SK-N-MC (cell line): ENCODE data around the gene PRKN.

Experiments used
- DNase-seq: peaks from one replicate; pipeline ENCODE4 v3.0.0-alpha.2; 2011; ENCODE audit warnings: low read depth, low spot score
- H3K27ac ChIP-seq: fragments of 200-600 bp; sonication (generic); 2 replicates; pipeline ENCODE4 v1.5.1; 2016; ENCODE audit warnings: mixed run types
- H3K36me3 ChIP-seq: fragments of 200-600 bp; sonication (generic); 2 replicates; pipeline ENCODE4 v1.6.1; 2017; ENCODE audit warnings: antibody characterized with exemption, low read length, mixed read lengths; ENCODE audit not compliant: insufficient read depth
- H3K4me3 ChIP-seq: fragments of 200-600 bp; sonication (generic); 2 replicates; pipeline ENCODE4 v1.5.1; 2016
- H3K9ac ChIP-seq: fragments of 200-600 bp; sonication (generic); 2 replicates; pipeline ENCODE4 v1.8.0; 2017; ENCODE audit warnings: mixed run types, mixed read lengths; ENCODE audit not compliant: insufficient read length
- H3K9me3 ChIP-seq: fragments of 200-600 bp; sonication (generic); 2 replicates; pipeline ENCODE4 v1.6.1; 2017; ENCODE audit warnings: low read depth, mild to moderate bottlenecking, antibody characterized with exemption, low read length, moderate library complexity, mixed read lengths
- EZH2 ChIP-seq: fragments of 200-600 bp; sonication (generic); IDR thresholded peaks from one replicate; pipeline ENCODE4 v1.6.1; 2017; ENCODE audit warnings: antibody characterized with exemption
- FOXP2 ChIP-seq: optimal IDR thresholded peaks from 2 replicates; pipeline ENCODE3; 2011; ENCODE audit warnings: mild to moderate bottlenecking, moderate library complexity; ENCODE audit not compliant: insufficient read depth; ENCODE audit errors: extremely low read length, control extremely low read depth
- POLR2AphosphoS5 ChIP-seq: IDR thresholded peaks from 2 replicates; pipeline ENCODE4 v1.6.1; 2012; ENCODE audit warnings: mild to moderate bottlenecking, low read depth, low read length, borderline replicate concordance

Gene PRKN

DNA sequence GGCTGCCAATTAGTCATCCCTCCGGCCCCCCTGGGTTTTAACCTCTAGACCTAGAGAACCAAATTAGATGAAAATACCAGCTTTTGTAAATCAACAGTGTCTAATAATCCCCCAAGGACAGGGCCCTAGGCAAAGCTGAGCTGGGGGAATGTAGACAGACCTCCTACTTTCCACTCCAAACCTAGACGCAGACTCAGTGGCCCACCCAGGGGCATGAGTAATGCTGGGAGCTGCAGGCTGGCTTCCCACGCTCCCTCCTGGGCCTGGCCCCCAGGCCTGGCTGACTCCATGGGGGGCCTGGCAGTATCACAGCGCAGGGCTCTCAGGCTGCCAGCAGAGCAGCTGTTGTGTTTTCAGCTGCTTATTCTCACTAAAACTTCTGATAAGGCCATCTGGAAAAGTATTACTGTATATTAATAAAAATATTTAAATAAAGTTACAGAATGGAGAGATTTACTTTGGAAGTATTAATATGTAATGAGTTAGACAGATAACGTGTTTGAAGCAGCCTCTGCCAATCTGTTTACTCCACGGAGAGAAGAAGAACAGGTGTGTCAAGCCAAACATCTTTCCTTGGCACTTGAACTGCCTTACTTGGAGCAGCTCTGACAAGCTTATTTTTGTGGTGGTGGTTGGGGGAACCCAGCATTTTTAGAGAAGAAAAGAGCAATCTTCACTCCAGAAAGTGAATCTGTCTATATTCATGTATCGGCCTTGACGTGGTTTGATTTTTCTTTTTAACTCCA lies 1309.7 kb downstream of the PRKN start:
- peak overlapping the region; percentile 25; the same call in 1 of the 2 replicates for H3K4me3 ChIP-seq
- peak; percentile 73 for DNase-seq

GRCh38 chr6:161415302-161415855 lies 1312.2 kb downstream of the PRKN start:
- DNase-seq: no peak
- Histone ChIP-seq H3K9ac (no peak overlapping the region), H3K36me3 (no peaks in the 10 kb centered on the region), H3K27ac (no peak overlapping the region), H3K4me3 (no peak overlapping the region), H3K9me3 (no peaks in the 10 kb centered on the region)
- no peak for TF ChIP-seq EZH2
- TF ChIP-seq POLR2AphosphoS5: no peak
- no peak for TF ChIP-seq FOXP2

More for the DNA sequence above, 1309.7 kb downstream of the PRKN start:
- H3K36me3 ChIP-seq: no peaks in the 10 kb centered on the region
- TF ChIP-seq FOXP2: no peak
- peak; percentile 32; the same call in 1 of the 2 replicates for TF ChIP-seq POLR2AphosphoS5
- peak overlapping the region; percentile 48; the same call in 1 of the 2 replicates for H3K27ac ChIP-seq
- H3K9ac ChIP-seq: no peak overlapping the region
- H3K9me3 ChIP-seq: no peaks in the 10 kb centered on the region

DNA sequence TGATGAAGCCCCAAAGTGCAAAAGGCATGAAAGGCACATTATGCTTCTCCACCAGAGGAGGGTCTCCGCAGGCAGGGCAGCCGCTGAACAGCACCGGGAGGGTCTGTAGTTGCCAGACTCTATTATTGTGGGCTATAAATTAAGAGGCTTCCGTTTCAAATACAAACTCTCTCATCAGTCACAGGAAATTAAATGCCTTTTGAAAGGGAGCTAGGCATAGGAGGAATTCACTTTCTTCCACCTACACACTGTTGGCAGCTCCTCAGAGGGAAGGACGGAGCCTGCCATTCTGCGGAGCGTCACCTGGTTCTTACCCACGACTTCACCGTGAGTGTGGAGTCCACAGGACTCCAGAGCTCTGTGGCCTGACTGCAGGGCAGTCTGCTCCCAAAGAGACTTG lies 1312.9 kb downstream of the PRKN start:
- no peak overlapping the region for H3K27ac ChIP-seq
- H3K9me3 ChIP-seq: no peaks in the 10 kb centered on the region
- H3K4me3 ChIP-seq: no peak overlapping the region
- H3K9ac ChIP-seq: no peak overlapping the region
- H3K36me3 ChIP-seq: no peaks in the 10 kb centered on the region
- DNase-seq: no peak
- TF ChIP-seq EZH2 (no peak), FOXP2 (no peak), POLR2AphosphoS5 (no peak)

DNA sequence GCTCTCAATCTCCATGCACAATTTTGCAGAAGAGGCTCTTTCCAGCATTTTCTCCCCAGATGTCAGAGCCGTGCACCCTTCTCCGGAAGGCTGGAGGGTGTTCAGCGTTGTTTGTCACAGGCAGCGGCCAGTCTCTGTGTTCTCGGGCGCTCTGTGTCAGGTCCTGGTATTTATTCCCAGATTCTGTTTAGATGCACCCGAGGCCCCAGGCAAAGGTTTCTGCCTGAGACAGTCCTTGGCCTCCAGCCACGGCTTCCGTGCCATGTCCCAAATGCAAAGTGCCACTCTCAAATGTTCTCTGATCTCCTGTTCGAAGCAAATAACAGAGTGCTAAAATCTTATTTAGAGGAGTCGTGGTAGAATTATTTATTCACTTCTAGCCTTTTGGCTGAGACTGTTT lies 1313.4 kb downstream of the PRKN start:
- TF ChIP-seq FOXP2: no peak
- no peak for TF ChIP-seq POLR2AphosphoS5
- no peak for TF ChIP-seq EZH2
- Histone ChIP-seq H3K4me3 (no peak overlapping the region), H3K36me3 (no peaks in the 10 kb centered on the region), H3K27ac (no peak overlapping the region), H3K9ac (no peak overlapping the region), H3K9me3 (no peaks in the 10 kb centered on the region)
- DNase-seq: no peak

DNA sequence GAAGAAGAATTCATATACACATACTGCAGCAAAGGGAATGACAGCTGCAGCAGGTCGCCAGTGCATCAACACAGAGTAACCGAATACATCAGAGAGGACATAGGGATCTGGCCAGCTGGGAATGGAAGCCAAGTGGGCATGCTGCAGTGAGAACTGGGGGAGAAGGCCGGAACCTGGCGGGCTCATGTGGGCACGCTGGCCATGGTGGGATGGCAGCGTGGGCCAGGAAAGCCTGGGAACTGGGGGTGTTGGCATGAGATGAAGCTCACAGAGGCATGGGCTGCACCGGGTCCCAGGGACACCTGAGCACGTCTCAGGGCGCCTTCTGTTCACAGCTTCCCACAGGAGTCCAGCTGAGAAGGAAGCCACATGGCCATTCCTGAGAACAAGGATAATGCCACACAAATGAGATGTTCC lies 1314.2 kb downstream of the PRKN start:
- Histone ChIP-seq H3K9me3 (no peaks in the 10 kb centered on the region), H3K4me3 (no peak overlapping the region), H3K27ac (no peak overlapping the region), H3K9ac (no peak overlapping the region), H3K36me3 (no peaks in the 10 kb centered on the region)
- no peak for DNase-seq
- TF ChIP-seq EZH2 (no peak), POLR2AphosphoS5 (no peak), FOXP2 (no peak)

DNA sequence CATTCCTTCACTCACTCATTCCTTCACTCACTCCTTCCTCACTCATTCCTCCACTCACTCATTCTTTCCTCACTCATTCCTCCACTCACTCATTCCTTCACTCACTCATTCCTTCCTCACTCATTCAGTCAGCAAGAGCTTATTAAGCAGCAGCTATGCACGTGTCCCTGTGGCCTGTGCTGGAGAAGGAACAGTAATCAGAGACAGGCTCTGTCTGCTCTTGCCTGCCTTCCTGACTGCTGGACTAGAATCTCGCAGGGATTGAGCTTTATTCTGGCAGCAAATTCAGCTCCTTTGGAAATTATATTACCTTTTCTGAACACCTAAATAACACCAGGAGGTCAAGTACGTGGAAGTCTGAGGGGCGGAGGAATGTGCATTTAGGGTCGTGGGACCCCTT lies 1314.8 kb downstream of the PRKN start:
- H3K9me3 ChIP-seq: no peaks in the 10 kb centered on the region
- no peaks in the 10 kb centered on the region for H3K36me3 ChIP-seq
- no peak overlapping the region for H3K4me3 ChIP-seq
- H3K9ac ChIP-seq: no peak overlapping the region
- DNase-seq: no peak
- H3K27ac ChIP-seq: no peak overlapping the region
- TF ChIP-seq EZH2 (no peak), FOXP2 (no peak), POLR2AphosphoS5 (no peak)

DNA sequence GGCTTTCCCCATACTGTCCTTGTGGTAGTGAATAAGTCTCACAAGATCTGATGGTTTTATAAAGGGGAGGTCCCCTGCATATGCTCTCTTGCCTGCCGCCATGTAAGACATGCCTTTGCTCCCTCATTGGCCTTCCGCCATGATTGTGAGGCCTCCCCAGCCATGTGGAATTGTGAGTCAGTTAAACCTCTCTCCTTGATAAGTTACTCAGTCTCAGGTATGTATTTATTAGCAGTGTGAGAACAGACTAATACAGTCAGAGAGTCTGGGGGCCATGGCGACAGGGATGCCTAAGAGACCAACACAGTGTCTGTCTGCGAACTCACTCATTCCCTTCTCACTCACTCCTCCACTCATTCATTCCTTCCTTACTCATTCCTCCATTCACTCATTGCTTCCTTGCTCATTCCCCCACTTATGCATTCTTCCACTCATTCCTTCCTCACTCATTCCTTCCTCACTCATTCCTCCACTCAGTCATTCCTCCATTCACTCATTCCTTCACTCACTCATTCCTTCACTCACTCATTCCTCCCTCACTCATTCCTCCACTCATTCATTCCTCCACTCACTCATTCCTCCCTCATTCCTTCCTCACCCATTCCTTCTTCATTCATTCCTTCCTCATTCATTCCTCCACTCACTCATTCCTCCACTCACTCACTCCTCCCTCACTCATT lies 1316.2 kb downstream of the PRKN start:
- Histone ChIP-seq H3K36me3 (no peaks in the 10 kb centered on the region), H3K9me3 (no peaks in the 10 kb centered on the region), H3K27ac (no peak overlapping the region), H3K4me3 (no peak overlapping the region), H3K9ac (no peak overlapping the region)
- TF ChIP-seq POLR2AphosphoS5 (no peak), EZH2 (no peak), FOXP2 (no peak)
- DNase-seq: no peak

DNA sequence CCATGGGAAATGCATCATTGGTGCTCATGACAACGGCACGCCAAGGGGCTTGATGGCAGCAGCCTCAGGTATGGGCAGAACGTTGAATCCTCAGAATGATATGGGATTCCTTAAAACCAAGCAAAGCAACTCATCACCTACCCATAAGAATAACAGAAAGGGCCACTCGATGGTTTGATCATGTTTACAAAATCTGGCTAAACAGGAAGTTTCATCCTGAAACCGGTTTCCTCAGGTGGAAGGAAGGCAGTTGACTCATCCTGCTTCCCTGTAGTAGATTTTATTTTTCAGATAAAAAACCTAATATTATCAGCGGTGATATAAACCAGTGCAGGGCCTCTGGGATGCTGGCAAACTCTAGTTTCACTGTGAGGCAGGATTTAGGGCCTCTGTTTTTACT lies 1316.8 kb downstream of the PRKN start:
- no peak overlapping the region for H3K4me3 ChIP-seq
- DNase-seq: no peak
- no peak for TF ChIP-seq POLR2AphosphoS5
- TF ChIP-seq FOXP2: no peak
- no peak for TF ChIP-seq EZH2

GRCh38 chr6:161410076-161410475 lies 1317.5 kb downstream of the PRKN start:
- no peak overlapping the region for H3K4me3 ChIP-seq
- no peak for TF ChIP-seq EZH2
- TF ChIP-seq FOXP2: no peak
- TF ChIP-seq POLR2AphosphoS5: no peak
- no peaks in the 10 kb centered on the region for H3K36me3 ChIP-seq
- DNase-seq: no peak
- no peak overlapping the region for H3K9ac ChIP-seq
- H3K9me3 ChIP-seq: no peaks in the 10 kb centered on the region
- H3K27ac ChIP-seq: no peak overlapping the region

More for the DNA sequence above, 1316.8 kb downstream of the PRKN start:
- Histone ChIP-seq H3K9me3 (no peaks in the 10 kb centered on the region), H3K27ac (no peak overlapping the region), H3K9ac (no peak overlapping the region), H3K36me3 (no peaks in the 10 kb centered on the region)
